Right lobe of liver (tissue), 6 donors: ENCODE results near the gene MUC6. TPM values are rescaled to one million over a fixed set of nuclear protein-coding genes. Genes with fewer than 3 reads are reported as not detected.

ENCODE experiments used
- ATAC-seq, 4 donors: fragments of 200-7000 bp; cut with Tn5 transposase; one replicate each; pipeline ENCODE4 v1.9.1; 2020; ENCODE audit warnings: mild to moderate bottlenecking in 4 of 4, moderate library complexity in 4 of 4
- DNase-seq, 3 donors: peaks; one replicate each; pipeline ENCODE4 v3.0.0-alpha.2; 2020
- H3K27ac ChIP-seq, 3 donors: fragments of 200-600 bp; one replicate each; pipeline ENCODE4 v1.8.0; 2022
- H3K27me3 ChIP-seq, 2 donors: fragments of 200-600 bp; one replicate each; pipeline ENCODE4 v1.8.0; 2022
- H3K36me3 ChIP-seq, 4 donors: fragments of 200-600 bp; sonication (generic) in 1 of 4; one replicate each; pipeline versions ENCODE4 v1.5.1 to v1.8.0; 2017 to 2022; ENCODE audit warnings: control low read depth in 1 of 4
- H3K4me1 ChIP-seq, 4 donors: fragments of 200-600 bp; sonication (generic) in 1 of 4; one replicate each; pipeline versions ENCODE4 v1.5.1 to v1.8.0; 2017 to 2022; ENCODE audit warnings: control low read depth in 1 of 4
- H3K4me3 ChIP-seq, 3 donors: fragments of 200-600 bp; one replicate each; pipeline ENCODE4 v1.8.0; 2022
- H3K9me3 ChIP-seq, 4 donors: fragments of 200-600 bp; sonication (generic) in 1 of 4; one replicate each; pipeline versions ENCODE4 v1.5.1 to v1.8.0; 2017 to 2022; ENCODE audit warnings: control low read depth in 1 of 4
- CTCF ChIP-seq, 4 donors: fragments of 200-600 bp in 3 of 4; fragments of 450-650 bp in 1 of 4; IDR thresholded peaks; one replicate each; pipeline versions ENCODE4 v1.5.1 to v1.8.0; 2016 to 2022; ENCODE audit warnings: antibody characterized with exemption in 4 of 4, mild to moderate bottlenecking in 2 of 4
- POLR2A ChIP-seq: fragments of 450-650 bp; IDR thresholded peaks from one replicate; pipeline ENCODE4 v1.6.1; 2017; ENCODE audit warnings: antibody characterized with exemption, mild to moderate bottlenecking
- WGBS: methylation state at CpG from one replicate; pipeline ENCODE4 v1.1.6; 2018; ENCODE audit warnings: low coverage, low lambda C conversion rate; ENCODE audit not compliant: insufficient coverage; ENCODE audit errors: missing lambda C conversion rate; 5-methylcytosine and 5-hydroxymethylcytosine counted together
- intact Hi-C, 2 donors: fragments of 100-400 bp; cut with DNase I; formaldehyde crosslinking; loops; one replicate each; pipeline versions ENCODE4 v1.11.2 to v1.14.1; 2022
- total RNA-seq, 6 experiments: library from RNA; depleted of rRNA in 2 of 6; stranded (reverse); fragments of >200 nt in 2 of 6; fragmentation: NEBNext Ultra II Directional in 3 of 6; extraction: Animal tissue kit (Norgen Biotek cat#: 25700) in 3 of 6; gene quantifications; one replicate each; pipeline versions ENCODE4 v1.1.0 to v1.2.4, GENCODE V29; 2016 to 2023
- donor health status: DM: no; HTN: yes; CAD: no.
- donor health status: DM: no; HTN: no; CAD: no.
- donor health status: DM: no; HTN: no; CAD: no.
- donor health status: DM: no; HTN: yes; CAD: no.
- donor health status: DM: no; HTN: yes; CAD: no.

MUC6 gene
- total RNA-seq, 6 experiments from 2014 or later, result 0.31 to 2.1 (median 0.72) TPM

- 86% methylated on average over 9 of the region's 17 CpGs for WGBS
- no peak for ATAC-seq
These were observed 26.5 kb downstream of the MUC6 start for GRCh38 chr11:1009991-1010390.

GRCh38 chr11:1009371-1009770 is 27.1 kb downstream of the MUC6 start:
- H3K27ac ChIP-seq, result no peak overlapping the region
- H3K27me3 ChIP-seq, result no peaks in the 10 kb centered on the region
- peaks cover 3 to 65% (median 29%) of the 10 kb centered on the region in 4 donors for H3K36me3 ChIP-seq
- DNase-seq, result no peak
- TF ChIP-seq CTCF (IDR thresholded peaks at IDR 0.05) (no peak), POLR2A (no peak)
- WGBS, result no CpG with 5 or more reads among the region's 33 CpGs
- H3K4me1 ChIP-seq, result no peaks in the 10 kb centered on the region
- intact Hi-C loops, result no loop called here
- no peak overlapping the region for H3K4me3 ChIP-seq
- H3K9me3 ChIP-seq, result no peaks in the 10 kb centered on the region
- ATAC-seq, result no peak

More at GRCh38 chr11:1009991-1010390, 26.5 kb downstream of the MUC6 start:
- Histone ChIP-seq H3K36me3 (peaks cover 3 to 59% (median 26%) of the 10 kb centered on the region in 4 donors), H3K27me3 (no peaks in the 10 kb centered on the region), H3K4me1 (no peaks in the 10 kb centered on the region), H3K27ac (no peak overlapping the region), H3K4me3 (no peak overlapping the region), H3K9me3 (no peaks in the 10 kb centered on the region)
- intact Hi-C loops, result no loop called here
- DNase-seq, result no peak
- TF ChIP-seq CTCF (IDR thresholded peaks at IDR 0.05), result no peak
- TF ChIP-seq POLR2A, result no peak

GRCh38 chr11:1008803-1009145 is 27.7 kb downstream of the MUC6 start:
- intact Hi-C loops, result no loop called here
- WGBS, result 94% methylated on average over 6 of the region's 11 CpGs
- TF ChIP-seq CTCF (IDR thresholded peaks at IDR 0.05) (no peak), POLR2A (no peak)
- H3K27ac ChIP-seq, result no peak overlapping the region
- no peaks in the 10 kb centered on the region for H3K4me1 ChIP-seq
- H3K27me3 ChIP-seq, result no peaks in the 10 kb centered on the region
- no peak overlapping the region for H3K4me3 ChIP-seq
- H3K9me3 ChIP-seq, result no peaks in the 10 kb centered on the region
- no peak for ATAC-seq
- no peak for DNase-seq
- H3K36me3 ChIP-seq, result peaks cover 3 to 66% (median 29%) of the 10 kb centered on the region in 4 donors

- ATAC-seq, result no peak
These were observed 28.3 kb downstream of the MUC6 start for GRCh38 chr11:1008001-1008802.

More at GRCh38 chr11:1008001-1008802, 28.3 kb downstream of the MUC6 start:
- Histone ChIP-seq H3K36me3 (peaks cover 3 to 72% (median 31%) of the 10 kb centered on the region in 4 donors), H3K4me3 (no peak overlapping the region), H3K27me3 (no peaks in the 10 kb centered on the region), H3K27ac (no peak overlapping the region), H3K4me1 (no peaks in the 10 kb centered on the region), H3K9me3 (no peaks in the 10 kb centered on the region)
- intact Hi-C loops, result no loop called here
- TF ChIP-seq CTCF (IDR thresholded peaks at IDR 0.05) (no peak), POLR2A (no peak)
- 96% methylated on average over 10 of the region's 38 CpGs for WGBS
- no peak for DNase-seq
